Hepatocyte (in vitro differentiated cells): ENCODE data around the gene FLT4. TPM values are rescaled to one million over a fixed set of nuclear protein-coding genes. Genes with fewer than 3 reads are reported as not detected.

Experiments used
- DNase-seq: peaks from one replicate; pipeline ENCODE4 v3.0.0-alpha.2; 2016; ENCODE audit warnings: low spot score
- H2AFZ ChIP-seq: fragments of 200-600 bp; sonication (generic); 2 replicates; pipeline ENCODE4 v1.6.0; 2016; ENCODE audit warnings: antibody characterized with exemption, mild to moderate bottlenecking
- H3K27ac ChIP-seq: fragments of 200-600 bp; sonication (generic); 2 replicates; pipeline ENCODE4 v1.5.1; 2016; ENCODE audit warnings: mild to moderate bottlenecking
- H3K27me3 ChIP-seq: fragments of 200-600 bp; sonication (generic); 2 replicates; pipeline ENCODE4 v1.6.1; 2016
- H3K36me3 ChIP-seq: fragments of 200-600 bp; sonication (generic); replicated peaks from 2 replicates; pipeline ENCODE4 v1.5.1; 2016; ENCODE audit warnings: low read depth; ENCODE audit not compliant: insufficient read depth
- H3K4me1 ChIP-seq: fragments of 200-600 bp; sonication (generic); 2 replicates; pipeline ENCODE4 v1.5.1; 2016; ENCODE audit warnings: mild to moderate bottlenecking, moderate library complexity; ENCODE audit not compliant: insufficient read depth
- H3K4me2 ChIP-seq: fragments of 200-600 bp; sonication (generic); 2 replicates; pipeline ENCODE4 v1.6.0; 2016
- H3K4me3 ChIP-seq: fragments of 200-600 bp; sonication (generic); 2 replicates; pipeline ENCODE4 v1.5.1; 2016; ENCODE audit warnings: mild to moderate bottlenecking
- H3K79me2 ChIP-seq: fragments of 200-600 bp; sonication (generic); 2 replicates; pipeline ENCODE4 v1.6.0; 2017; ENCODE audit warnings: mild to moderate bottlenecking
- H3K9me2 ChIP-seq: fragments of 200-600 bp; sonication (generic); replicated peaks from 2 replicates; pipeline ENCODE4 v1.6.0; 2017; ENCODE audit warnings: mild to moderate bottlenecking; ENCODE audit not compliant: insufficient read depth
- H3K9me3 ChIP-seq: fragments of 200-600 bp; sonication (generic); 2 replicates; pipeline ENCODE4 v1.5.1; 2016; ENCODE audit warnings: low read depth, mild to moderate bottlenecking
- H4K20me1 ChIP-seq: fragments of 200-600 bp; sonication (generic); 2 replicates; pipeline ENCODE4 v1.6.0; 2016; ENCODE audit warnings: mild to moderate bottlenecking; ENCODE audit not compliant: insufficient read depth, poor library complexity, severe bottlenecking
- CTCF ChIP-seq: fragments of 200-600 bp; sonication (generic); IDR thresholded peaks from 2 replicates; pipeline ENCODE4 v1.5.1; 2016; ENCODE audit warnings: antibody characterized with exemption, mild to moderate bottlenecking; ENCODE audit not compliant: poor library complexity
- EZH2 ChIP-seq: fragments of 200-600 bp; sonication (generic); IDR thresholded peaks from 2 replicates; pipeline ENCODE4 v1.6.1; 2016; ENCODE audit warnings: antibody characterized with exemption, mild to moderate bottlenecking, borderline replicate concordance
- EZH2phosphoT487 ChIP-seq: fragments of 200-600 bp; sonication (generic); IDR thresholded peaks from one replicate; pipeline ENCODE4 v1.6.1; 2018; ENCODE audit warnings: antibody characterized with exemption, mild to moderate bottlenecking, low read depth, moderate library complexity; ENCODE audit not compliant: unreplicated experiment, severe bottlenecking
- WGBS: methylation state at CpG from one replicate; pipeline ENCODE4 v1.1.6; 2016; ENCODE audit warnings: low lambda C conversion rate; ENCODE audit errors: missing lambda C conversion rate; 5-methylcytosine and 5-hydroxymethylcytosine counted together
- polyA plus RNA-seq: library from polyadenylated mRNA; unstranded; fragments of >200 nt; fragmentation: Nextera tagmentation; extraction: Ambion mirVana; gene quantifications from 2 replicates; pipeline ENCODE4 v1.2.1, GENCODE V29; 2016
- total RNA-seq: library from RNA; depleted of rRNA; stranded (reverse); fragments of >200 nt; gene quantifications from 2 replicates; pipeline ENCODE4 v1.2.3, GENCODE V29; 2014

Gene FLT4
- total and polyA plus RNA-seq, 2 experiments from 2014 or later = 0.83 to 0.90 TPM

DNA sequence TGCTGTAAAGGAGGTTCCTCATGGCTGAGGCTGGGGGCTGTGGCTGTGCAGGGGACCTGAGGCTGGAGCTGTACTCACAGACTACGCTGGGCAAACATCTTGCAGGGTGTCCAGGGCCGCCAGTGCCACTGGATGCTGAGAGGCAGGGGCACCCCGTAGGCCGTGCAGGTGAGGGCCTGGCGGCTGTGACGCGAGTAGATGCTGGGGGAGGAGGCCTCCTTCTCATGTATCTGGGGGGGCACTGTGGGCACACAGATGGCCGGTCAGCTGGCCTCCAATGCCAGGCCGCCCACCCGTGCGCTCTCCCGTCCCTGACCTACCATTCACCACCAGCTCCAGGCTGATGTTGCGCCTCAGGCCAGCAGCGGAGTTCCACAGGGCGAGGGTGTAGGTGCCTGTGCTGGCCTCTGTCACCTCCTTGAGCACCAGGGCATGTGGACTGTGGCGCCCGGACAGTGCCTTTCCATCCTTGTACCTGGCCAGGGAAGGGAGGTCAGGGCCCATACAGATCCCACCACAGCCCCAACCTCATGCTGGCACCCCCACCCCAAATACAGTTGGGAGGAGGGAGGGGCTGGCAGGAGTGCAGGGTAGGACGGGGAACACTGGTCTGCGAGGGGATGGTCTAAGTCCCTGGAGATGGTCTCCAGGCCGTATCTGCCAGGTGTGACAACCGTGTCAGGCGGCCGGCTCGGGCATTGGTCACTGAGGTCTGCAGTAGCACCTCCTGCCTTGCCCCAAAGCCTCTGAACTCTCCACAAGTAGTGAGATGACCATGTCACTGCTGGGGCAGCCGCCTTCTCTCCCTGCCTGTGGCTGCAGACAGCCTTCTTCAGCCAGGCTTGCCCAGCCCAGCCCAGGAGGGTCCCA lies 23.4 kb downstream of the FLT4 start:
- H2AFZ ChIP-seq = no peak overlapping the region
- no peaks in the 10 kb centered on the region for H3K27me3 ChIP-seq
- no peak for DNase-seq
- WGBS = 92% methylated on average over 25 of the region's 25 CpGs
- H3K4me1 ChIP-seq = no peaks in the 10 kb centered on the region
- H3K9me3 ChIP-seq = no peaks in the 10 kb centered on the region
- H3K9me2 ChIP-seq = no peaks in the 10 kb centered on the region
- H3K4me3 ChIP-seq = no peak overlapping the region
- no peaks in the 10 kb centered on the region for H4K20me1 ChIP-seq
- H3K79me2 ChIP-seq = no peaks in the 10 kb centered on the region
- no peak for TF ChIP-seq CTCF
- H3K27ac ChIP-seq = no peak overlapping the region
- no peaks in the 10 kb centered on the region for H3K36me3 ChIP-seq
- H3K4me2 ChIP-seq = no peak overlapping the region

DNA sequence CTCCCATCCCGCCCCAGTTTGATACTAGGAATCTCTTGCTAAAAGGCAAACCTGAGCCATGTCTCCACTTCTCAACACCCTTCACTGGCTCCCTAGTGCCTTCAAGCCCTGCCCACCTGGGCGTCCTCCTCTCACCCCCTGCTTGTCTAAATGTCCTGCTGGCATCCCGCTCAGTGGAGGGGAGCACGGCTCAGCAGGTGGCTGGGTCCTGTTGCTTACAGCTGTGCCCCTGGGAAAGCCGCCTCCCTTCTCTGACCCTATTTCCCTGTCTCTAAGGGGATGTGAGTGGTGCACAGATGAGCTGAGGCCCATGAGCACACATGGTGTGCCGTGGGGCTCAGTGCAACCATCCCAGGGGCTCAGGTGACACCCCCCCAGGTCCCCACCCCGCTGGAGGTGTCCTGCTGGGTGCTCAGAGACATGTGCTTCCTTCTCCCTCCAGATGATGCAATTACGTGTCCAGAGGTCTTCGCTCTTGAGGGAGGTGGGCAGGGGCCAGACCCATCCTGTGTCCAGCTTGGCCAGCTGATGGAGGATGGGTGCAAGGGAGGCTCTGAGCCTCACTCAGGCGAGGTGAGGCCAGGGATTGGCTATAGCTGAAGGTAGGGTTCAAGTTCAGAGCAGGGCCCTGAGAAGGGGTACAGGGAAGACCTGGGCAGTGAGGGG lies 24.1 kb downstream of the FLT4 start:
- Histone ChIP-seq H4K20me1 (no peaks in the 10 kb centered on the region), H3K4me2 (no peak overlapping the region), H3K9me2 (no peaks in the 10 kb centered on the region), H3K4me3 (no peak overlapping the region), H3K79me2 (no peaks in the 10 kb centered on the region), H3K27me3 (no peaks in the 10 kb centered on the region), H3K4me1 (no peaks in the 10 kb centered on the region), H3K27ac (no peak overlapping the region), H2AFZ (no peak overlapping the region), H3K36me3 (no peaks in the 10 kb centered on the region), H3K9me3 (no peaks in the 10 kb centered on the region)
- TF ChIP-seq EZH2 (no peak), EZH2phosphoT487 (no peak), CTCF (no peak)
- no peak for DNase-seq
- 84% methylated on average over 10 of the region's 10 CpGs for WGBS

DNA sequence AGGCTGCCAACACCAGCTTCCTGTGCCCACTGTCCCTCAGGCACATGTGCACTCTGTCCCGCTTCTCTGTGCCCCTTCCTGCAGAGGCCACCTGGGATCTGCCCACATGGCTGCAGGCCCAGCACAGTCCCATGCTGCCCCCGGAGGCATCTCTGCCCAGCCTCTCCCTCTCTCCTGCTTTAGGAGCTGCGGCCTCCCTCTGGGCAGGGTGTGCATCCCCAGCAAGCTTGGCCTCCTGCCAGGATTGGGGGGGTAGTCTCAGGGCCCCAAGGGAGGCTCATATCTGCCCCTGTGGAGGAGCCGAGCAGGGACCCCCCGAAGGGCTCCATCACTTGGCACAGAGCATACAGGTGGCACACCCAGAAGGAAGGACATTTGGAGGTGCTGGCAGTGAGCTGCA lies 24.8 kb downstream of the FLT4 start:
- H3K79me2 ChIP-seq = no peaks in the 10 kb centered on the region
- H3K36me3 ChIP-seq = no peaks in the 10 kb centered on the region
- H3K9me2 ChIP-seq = no peaks in the 10 kb centered on the region
- H3K27me3 ChIP-seq = peaks cover 2% of the 10 kb centered on the region
- no peaks in the 10 kb centered on the region for H3K4me1 ChIP-seq
- 90% methylated on average over 5 of the region's 5 CpGs for WGBS
- H3K27ac ChIP-seq = no peak overlapping the region
- no peak overlapping the region for H2AFZ ChIP-seq
- no peaks in the 10 kb centered on the region for H3K9me3 ChIP-seq
- H3K4me2 ChIP-seq = no peak overlapping the region
- no peaks in the 10 kb centered on the region for H4K20me1 ChIP-seq
- no peak for DNase-seq
- H3K4me3 ChIP-seq = no peak overlapping the region
- TF ChIP-seq EZH2 (no peak), CTCF (no peak), EZH2phosphoT487 (no peak)
